GM12892 (cell line): ENCODE data around the gene STAM2.

ENCODE experiments used
- POLR2A ChIP-seq: IDR thresholded peaks from 2 replicates; pipeline ENCODE4 v1.6.1; 2011; ENCODE audit warnings: low read depth, low read length, control low read depth
- TAF1 ChIP-seq: IDR thresholded peaks from 2 replicates; pipeline ENCODE4 v1.6.1; 2011; ENCODE audit warnings: low read depth, mild to moderate bottlenecking, control low read depth, low read length, borderline replicate concordance

DNA sequence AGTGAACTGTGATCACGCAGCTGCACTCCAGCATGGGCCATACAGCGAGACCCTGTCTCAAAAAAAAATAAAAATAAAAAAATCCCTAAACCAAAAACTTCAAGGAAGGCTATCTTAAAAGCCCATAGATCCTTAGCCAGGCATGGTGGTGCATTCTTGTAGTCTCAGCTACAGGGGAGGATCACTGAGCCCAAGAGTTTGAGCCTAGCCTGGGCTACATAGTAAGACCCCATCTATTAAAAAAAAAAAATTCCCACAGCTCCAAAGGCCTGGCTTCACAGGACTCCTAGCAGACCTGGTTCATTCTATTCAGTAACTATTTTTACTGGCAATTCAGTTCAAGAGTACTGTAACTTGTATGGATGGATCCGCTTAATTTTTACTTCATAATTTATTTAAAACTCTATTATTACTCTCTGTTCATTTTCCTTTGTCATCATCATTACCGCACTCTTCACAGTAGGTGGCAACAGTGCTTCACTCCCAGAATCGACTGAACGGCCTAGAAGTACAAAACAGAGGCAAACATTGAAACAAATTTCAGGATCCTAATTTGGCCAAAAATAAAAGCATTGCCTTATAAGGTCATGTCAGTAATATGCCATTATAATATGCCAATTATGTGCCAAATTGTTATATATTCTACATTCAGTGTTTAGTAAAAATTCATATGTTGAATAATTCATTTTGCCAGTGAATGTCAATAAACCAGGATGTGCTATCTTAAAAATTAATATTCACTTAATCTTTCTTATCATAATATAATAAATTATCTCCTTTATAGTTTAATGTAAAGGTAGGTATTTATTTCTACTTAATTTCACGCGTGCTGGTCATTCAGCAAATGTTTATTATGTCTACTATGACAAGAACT, 14.3 kb upstream of the STAM2 start:
- TF ChIP-seq POLR2A (no peak), TAF1 (no peak)
